ENCODE measurements around the gene MT3. TPM values are rescaled to one million over a fixed set of nuclear protein-coding genes. Genes with fewer than 3 reads are reported as not detected.

Gene MT3
- total RNA-seq, 1 donor from 2014 or later = 2.5 TPM

DNA sequence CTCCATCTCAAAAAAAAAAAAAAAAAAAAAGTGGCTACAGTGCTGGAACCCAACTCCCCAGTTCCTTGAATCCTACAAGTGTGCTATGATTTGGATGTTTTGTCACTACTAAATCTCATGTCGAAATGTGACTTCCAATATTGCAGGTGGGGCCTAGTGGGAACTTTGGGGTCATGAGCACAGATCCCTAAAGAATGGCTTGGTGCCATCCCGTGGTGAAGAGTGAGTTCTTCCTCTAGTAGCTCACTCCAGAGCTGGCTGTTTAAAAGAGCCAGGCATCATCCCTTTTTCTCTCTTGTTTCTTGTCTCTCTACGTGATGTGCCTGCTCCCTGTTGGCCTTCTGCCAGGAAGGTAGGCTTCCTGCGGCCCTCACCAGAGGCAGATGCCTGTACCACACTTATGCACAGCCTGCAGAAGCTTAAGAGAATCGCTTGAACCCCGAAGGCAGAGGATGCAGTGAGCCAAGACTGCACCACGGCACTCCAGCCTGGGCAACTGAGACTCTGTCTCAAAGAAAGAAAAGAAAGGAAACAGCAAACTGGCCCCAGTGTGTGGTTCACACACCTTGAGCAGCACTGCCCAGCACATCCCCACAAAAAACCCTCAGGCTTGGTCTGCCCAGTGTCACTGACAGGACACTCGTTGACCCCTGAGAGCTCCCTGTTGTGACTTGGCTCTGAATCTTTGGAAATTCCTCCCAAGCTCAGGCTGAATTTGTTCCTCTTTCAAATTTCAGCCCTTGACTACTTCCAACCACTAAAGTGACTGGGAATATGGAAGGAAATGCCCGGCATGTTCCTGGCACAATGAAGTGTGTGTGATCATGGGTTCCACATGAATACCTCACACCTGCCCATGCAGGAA, 39.4 kb downstream of the MT3 start:
- intact Hi-C loops (cut with micrococcal nuclease) = no loop called here

GRCh38 chr16:56629531-56629930, 40.2 kb downstream of the MT3 start:
- intact Hi-C loops (cut with micrococcal nuclease) = no loop called here

DNA sequence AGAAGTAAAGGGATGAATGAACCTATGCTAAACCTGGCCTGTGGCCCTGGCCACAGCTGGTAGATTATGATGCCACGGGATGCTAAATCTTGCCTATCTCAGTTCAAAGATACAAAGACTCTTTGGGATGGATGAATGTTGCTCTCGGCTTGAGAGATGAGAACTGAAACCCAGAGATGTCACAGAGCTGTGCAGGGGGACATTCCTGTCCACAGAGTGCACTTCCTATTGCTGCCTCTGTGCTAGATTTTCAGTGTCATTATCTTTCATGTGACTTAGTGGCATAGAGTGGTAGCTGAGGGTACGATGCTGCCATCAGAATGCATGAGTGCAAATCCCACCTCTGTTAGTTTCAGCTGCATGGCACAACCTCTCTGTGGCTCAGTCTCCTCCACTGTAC, 40.8 kb downstream of the MT3 start:
- intact Hi-C loops (cut with micrococcal nuclease) = no loop called here

DNA sequence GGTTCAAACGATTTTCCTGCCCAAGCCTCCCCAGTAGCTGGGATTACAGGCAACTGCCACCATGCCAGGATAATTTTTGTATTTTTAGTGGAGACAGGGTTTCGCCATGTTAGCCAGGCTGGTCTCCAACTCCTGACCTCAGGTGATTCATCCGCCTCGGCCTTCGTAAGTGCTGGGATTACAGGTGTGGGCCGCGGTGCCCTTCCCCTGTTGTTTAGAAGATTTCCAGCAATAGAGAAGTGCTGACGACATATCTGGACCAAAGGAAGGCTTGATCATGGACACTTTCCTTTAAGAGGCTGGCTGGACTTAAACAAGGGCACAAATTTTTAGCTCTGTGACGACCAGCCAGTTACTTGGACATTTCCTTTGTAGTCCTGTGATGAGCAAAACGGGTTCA, 41.9 kb downstream of the MT3 start:
- intact Hi-C loops (cut with micrococcal nuclease) = no loop called here

DNA sequence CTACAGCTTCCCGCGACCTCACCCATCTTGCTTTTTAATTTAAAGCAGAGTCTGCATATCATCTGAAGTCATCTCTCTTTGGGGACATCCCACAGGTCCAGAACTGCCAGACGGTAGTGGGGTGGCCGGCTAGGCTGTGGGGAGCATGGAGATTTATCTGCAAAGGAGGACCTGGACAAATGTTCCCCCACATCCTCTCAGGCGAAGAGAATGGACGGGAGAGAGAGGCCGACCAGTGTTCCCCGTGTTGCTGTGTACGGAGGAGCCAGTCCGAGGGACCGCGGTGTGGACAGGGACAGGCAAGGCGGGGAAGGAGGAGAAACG, 42.5 kb downstream of the MT3 start:
- intact Hi-C loops (cut with micrococcal nuclease) = loop anchor here (1.0 kb wide), 1 partner anchor 54 kb away; no protein-coding TSS in a partner anchor

DNA sequence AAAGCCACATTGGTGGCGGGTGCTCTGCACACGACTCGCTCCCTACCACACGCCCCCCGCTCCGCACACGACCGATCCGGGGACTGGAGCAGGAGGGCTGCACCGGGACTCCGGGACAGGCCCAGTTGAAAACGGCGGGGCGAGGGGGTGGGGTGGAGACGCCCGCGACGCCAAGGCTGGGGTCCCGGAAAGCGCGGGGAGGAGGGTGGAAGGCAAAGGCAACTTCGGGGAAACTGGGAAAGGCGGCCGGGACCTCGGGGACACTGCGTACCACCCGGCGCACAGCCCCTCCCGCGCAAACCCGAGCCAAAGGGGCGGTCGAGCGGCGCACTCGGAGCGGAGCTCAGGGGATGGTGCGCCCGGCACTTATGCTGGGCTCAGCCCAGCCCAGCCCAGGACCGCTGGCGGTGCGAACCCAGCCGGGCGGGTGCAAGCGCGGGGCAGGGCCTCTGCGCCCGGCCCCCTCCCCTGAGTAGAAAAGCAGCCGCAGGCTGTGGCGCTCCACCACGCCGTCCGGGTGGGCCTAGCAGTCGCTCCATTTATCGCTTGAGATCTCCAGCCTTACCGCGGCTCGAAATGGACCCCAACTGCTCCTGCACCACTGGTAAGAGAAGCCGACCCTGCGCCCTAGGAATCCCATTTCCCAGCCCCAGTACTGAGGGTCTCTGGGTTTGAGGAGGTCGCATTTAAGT, 43.0 kb downstream of the MT3 start, which contains the start of gene MT1M:
Gene MT1M (plus strand): TSS at position 504 of the 692 bp plus-strand sequence. CDS start 73 bp downstream, at position 577.
- intact Hi-C loops (cut with micrococcal nuclease) = loop anchor here (1.0 kb wide), 1 partner anchor 55 kb away; no protein-coding TSS in a partner anchor

- intact Hi-C loops (cut with micrococcal nuclease) = loop anchor here (1.0 kb wide), 1 partner anchor 56 kb away; no protein-coding TSS in a partner anchor
These were observed 43.6 kb downstream of the MT3 start for GRCh38 chr16:56632848-56633365.

DNA sequence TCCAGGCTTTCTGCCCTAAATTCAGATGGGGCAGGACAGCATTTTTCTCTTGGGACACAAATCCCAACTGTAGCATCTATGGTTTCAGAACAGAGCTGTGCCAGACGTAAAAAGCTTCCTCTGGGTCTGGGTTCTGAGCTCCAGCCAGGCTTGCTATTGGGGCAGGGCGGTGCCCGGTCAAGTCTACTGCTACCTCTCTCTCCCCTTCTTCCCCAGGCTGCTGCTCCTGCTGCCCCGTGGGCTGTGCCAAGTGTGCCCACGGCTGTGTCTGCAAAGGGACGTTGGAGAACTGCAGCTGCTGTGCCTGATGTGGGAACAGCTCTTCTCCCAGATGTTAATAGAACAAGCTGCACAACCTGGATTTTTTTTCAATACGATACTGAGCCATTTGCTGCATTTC, 44.2 kb downstream of the MT3 start:
- intact Hi-C loops (cut with micrococcal nuclease) = no loop called here

- intact Hi-C loops (cut with micrococcal nuclease) = loop anchor here (1.0 kb wide), 1 partner anchor 10 kb away; the partner anchor contains the start of gene MT1E
These were observed 45.5 kb downstream of the MT3 start for GRCh38 chr16:56634715-56635440.

- intact Hi-C loops (cut with micrococcal nuclease) = no loop called here
These were observed 46.2 kb downstream of the MT3 start for GRCh38 chr16:56635441-56635967.

- intact Hi-C loops (cut with micrococcal nuclease) = no loop called here
These were observed 47.5 kb downstream of the MT3 start for GRCh38 chr16:56636616-56637413.

DNA sequence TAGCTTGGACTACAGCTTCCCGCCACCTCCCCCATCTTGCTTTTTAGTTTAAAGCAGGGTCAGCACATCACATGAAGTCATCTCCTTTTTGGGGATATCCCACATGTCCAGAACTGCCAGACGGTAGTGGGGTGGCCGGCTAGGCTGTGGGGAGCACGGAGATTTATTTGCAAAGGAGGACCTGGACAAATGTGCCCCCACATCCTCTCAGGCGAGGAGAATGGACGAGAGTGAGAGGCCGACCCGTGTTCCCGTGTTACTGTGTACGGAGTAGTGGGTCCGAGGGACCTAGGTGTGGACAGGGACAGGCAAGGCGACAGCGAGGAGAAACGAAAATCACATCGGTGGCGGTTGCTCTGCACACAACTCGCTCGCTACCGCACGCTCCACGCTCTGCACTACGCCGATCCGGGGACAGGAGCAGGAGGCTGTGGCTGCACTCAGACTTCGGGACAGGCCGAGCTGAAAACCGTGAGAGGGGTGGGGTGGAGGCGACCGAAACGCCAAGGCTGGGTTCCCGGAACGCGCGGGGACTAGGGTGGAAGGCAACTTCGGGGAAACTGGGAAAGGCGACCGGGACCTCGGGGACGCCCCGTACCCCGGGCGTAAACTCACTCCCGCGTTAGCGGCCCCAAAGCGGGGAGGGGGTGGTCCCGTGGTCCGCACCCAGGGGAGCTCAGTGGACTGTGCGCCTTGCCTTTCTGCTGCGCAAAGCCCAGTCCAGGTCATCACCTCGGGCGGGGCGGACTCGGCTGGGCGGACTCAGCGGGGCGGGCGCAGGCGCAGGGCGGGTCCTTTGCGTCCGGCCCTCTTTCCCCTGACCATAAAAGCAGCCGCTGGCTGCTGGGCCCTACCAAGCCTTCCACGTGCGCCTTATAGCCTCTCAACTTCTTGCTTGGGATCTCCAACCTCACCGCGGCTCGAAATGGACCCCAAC, 48.8 kb downstream of the MT3 start, which contains the start of gene MT1A:
Gene MT1A (plus strand): TSS at position 853 of the 937 bp plus-strand sequence. CDS start 73 bp downstream, at position 926.
- intact Hi-C loops (cut with micrococcal nuclease) = no loop called here

DNA sequence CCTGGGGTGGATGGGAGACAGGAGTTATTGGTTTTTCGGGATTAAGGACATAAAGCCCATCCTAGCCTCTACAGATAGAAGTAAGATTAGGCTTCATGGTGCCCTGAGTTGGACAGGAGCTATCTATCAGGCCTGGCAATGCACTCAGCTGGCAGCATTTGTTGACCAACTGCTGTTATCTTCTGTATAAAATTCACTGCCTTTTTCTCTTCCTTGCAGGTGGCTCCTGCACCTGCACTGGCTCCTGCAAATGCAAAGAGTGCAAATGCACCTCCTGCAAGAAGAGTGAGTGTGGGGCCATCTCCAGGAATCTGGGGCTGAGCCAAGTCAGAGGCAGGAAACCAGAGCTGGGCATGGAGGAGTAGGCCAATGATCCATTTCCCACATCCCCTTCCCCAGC, 49.7 kb downstream of the MT3 start:
- intact Hi-C loops (cut with micrococcal nuclease) = no loop called here

- intact Hi-C loops (cut with micrococcal nuclease) = no loop called here
These were observed 50.7 kb downstream of the MT3 start for GRCh38 chr16:56640076-56640475.

Other genes with a start within 250 kb of the MT3 start
- gene AMFR, start 164.0 kb upstream of the MT3 start, total RNA-seq = 50.3 and 51.1 TPM in 2 replicates
- 190 and 193 TPM in 2 replicates for gene NUDT21, start 138.2 kb upstream of the MT3 start, total RNA-seq
- gene OGFOD1, start 138.0 kb upstream of the MT3 start, total RNA-seq = 52.5 and 57.2 TPM in 2 replicates
- gene BBS2, start 69.5 kb upstream of the MT3 start, total RNA-seq = 12.1 and 15.9 TPM in 2 replicates
- not detected in 2 replicates for gene MT4, start 24.5 kb upstream of the MT3 start, total RNA-seq
- gene MT2A, start 19.1 kb downstream of the MT3 start, total RNA-seq = 314 and 350 TPM in 2 replicates
- gene MT1E, start 36.3 kb downstream of the MT3 start, total RNA-seq = 152 and 159 TPM in 2 replicates
- gene MT1M, start 43.1 kb downstream of the MT3 start, total RNA-seq = not detected in 2 replicates
- gene MT1A, start 49.1 kb downstream of the MT3 start, total RNA-seq = 1.0 TPM in 1 of 2 replicates, not detected in the other
- not detected in 2 replicates for gene MT1B, start 62.4 kb downstream of the MT3 start, total RNA-seq
- 21.9 and 25.2 TPM in 2 replicates for gene MT1F, start 68.4 kb downstream of the MT3 start, total RNA-seq
- 24.1 and 28.8 TPM in 2 replicates for gene MT1G, start 78.5 kb downstream of the MT3 start, total RNA-seq
- gene MT1H, start 80.3 kb downstream of the MT3 start, total RNA-seq = 2.8 and 4.9 TPM in 2 replicates
- gene MT1X, start 92.9 kb downstream of the MT3 start, total RNA-seq = 69.0 and 74.7 TPM in 2 replicates
- 102 and 107 TPM in 2 replicates for gene NUP93, start 140.6 kb downstream of the MT3 start, total RNA-seq